Endothelial cell of hepatic sinusoid (primary cell): ENCODE measurements around the gene INTS6L.

Source experiments
- in situ Hi-C: cut with HindIII; loops from 2 replicates; pipeline ENCODE4 v1.10.0; 2017; ENCODE audit warnings: low sequenced_read_pairs

INTS6L gene, protein sequence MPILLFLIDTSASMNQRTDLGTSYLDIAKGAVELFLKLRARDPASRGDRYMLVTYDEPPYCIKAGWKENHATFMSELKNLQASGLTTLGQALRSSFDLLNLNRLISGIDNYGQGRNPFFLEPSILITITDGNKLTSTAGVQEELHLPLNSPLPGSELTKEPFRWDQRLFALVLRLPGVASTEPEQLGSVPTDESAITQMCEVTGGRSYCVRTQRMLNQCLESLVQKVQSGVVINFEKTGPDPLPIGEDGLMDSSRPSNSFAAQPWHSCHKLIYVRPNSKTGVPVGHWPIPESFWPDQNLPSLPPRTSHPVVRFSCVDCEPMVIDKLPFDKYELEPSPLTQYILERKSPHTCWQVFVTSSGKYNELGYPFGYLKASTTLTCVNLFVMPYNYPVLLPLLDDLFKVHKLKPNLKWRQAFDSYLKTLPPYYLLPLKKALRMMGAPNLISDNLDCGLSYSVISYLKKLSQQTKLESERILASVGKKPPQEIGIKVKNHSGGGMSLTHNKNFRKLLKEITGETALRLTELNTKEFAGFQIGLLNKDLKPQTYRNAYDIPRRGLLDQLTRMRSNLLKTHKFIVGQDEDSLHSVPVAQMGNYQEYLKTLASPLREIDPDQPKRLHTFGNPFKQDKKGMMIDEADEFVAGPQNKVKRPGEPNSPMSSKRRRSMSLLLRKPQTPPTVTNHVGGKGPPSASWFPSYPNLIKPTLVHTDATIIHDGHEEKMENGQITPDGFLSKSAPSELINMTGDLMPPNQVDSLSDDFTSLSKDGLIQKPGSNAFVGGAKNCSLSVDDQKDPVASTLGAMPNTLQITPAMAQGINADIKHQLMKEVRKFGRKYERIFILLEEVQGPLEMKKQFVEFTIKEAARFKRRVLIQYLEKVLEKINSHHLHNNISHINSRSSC

DNA sequence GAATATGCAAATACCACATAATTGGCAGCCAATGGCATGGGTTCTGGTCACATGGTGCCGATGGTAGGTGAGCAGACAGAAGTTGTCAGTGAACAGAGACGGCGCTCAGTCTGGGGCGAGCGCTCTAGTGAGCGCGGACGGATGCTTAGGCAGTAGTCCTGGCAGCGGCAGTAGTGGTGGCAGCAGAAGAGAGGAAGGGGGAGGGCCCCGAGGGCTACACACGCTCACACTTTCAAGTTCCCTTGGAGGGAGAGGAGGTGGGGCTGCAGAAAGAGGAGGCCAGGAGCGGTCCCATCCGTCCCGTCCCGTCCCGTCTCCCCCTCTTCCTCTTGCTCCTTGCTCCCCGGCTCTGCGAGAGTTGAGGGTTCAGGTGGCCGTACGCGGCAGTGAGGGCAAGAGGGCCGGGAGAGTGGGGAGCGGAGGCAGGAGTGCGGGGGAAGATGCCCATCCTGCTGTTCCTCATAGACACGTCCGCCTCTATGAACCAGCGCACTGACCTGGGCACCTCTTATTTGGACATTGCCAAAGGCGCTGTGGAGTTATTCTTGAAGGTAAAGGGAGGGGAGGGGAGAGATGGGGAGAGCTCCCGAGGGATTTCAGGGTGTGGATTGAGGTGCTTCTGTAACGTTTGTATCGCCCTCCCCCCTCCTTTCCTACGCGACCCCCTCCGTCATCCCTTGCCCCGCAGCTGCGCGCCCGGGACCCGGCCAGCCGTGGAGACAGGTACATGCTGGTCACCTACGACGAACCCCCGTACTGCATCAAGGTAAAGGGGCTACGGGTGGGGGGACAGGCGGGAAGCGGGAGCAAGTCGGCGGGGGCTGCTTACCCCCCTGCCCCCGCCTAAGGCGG, at the start of gene INTS6L:
Gene INTS6L, plus strand, starts transcription at position 108 of the 852 bp plus-strand sequence. Its CDS starts 333 bp downstream, at position 441.
- in situ Hi-C loops: no loop called here

DNA sequence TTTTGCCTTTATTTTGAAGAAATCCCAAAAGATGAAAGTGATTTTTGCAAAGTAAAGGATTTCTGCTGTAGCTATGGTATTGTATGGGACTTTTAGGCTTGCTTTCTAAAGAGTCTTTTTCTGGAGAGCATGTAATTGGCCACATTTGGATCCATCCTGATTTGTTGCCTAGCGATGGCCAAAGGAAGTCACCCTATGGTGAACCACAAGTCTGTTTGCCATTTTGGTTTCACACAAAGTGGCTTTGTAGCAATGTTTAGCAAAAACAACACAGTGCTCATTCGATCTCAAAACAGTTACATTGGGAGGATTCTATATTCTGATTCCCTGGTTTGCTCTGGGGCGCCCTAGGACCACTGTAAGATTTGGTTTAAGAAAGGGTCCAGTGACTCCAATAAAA, 44.1 kb upstream of the INTS6L start:
- in situ Hi-C loops: no loop called here

DNA sequence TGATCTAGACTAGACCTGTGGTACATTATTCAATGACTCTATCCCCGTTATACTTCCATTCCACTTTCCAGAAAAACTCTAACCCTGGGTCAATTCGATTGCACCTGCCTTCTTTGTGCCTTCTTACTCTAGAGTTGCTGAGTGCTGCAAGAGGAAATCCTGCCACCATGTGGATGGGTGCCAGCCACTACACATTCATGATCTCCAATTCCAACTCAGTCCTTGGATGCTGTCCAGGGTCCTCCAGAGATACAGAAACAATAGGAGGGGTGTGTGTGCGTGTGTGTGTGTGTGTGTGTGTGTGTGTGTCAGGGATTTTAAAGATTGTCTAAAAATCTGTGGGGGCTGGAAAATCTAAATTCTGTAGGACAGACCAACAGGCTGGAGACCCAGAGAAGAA, 42.9 kb upstream of the INTS6L start:
- in situ Hi-C loops: no loop called here

DNA sequence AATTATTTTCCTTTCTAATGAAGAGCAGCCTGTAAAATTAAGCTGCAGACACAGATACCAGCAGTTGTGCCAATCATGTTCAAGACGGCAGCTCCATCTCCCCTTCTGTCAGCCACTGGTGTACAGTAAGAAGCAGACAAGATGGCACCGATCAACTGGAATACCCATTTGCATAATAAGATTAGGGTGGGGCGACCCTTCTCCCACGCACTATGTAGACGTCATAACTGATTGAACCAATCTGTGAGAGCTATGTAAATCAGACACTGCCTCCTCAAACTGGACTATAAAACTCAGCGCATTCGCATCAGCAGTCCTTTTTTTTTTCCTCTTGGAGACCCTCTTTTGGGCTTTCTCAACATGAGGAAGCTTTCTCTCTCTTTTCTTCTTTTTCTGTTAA, 40.4 kb upstream of the INTS6L start:
- in situ Hi-C loops: no loop called here

DNA sequence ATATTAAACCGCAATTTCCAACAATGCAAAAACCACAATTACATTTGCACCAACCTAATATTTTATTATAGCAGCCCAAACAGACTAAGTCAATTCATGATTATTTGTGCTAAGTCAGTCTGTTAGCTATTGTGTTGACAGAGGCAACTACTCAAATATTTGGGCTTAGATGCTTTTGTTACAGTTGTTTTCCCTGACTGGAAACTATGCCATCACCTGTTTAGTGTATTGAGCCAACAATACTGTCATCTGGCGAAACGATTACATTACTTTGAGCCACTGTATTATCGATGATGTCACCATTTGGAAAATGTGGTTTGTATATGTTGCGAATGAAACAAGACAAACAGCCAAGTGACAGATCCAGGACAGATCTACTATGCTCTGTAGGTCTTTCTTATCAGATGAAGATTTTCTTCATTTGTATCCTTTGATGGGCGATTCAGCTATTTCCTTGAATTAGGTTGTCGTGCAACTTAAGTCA, 38.7 kb upstream of the INTS6L start:
- in situ Hi-C loops: no loop called here

DNA sequence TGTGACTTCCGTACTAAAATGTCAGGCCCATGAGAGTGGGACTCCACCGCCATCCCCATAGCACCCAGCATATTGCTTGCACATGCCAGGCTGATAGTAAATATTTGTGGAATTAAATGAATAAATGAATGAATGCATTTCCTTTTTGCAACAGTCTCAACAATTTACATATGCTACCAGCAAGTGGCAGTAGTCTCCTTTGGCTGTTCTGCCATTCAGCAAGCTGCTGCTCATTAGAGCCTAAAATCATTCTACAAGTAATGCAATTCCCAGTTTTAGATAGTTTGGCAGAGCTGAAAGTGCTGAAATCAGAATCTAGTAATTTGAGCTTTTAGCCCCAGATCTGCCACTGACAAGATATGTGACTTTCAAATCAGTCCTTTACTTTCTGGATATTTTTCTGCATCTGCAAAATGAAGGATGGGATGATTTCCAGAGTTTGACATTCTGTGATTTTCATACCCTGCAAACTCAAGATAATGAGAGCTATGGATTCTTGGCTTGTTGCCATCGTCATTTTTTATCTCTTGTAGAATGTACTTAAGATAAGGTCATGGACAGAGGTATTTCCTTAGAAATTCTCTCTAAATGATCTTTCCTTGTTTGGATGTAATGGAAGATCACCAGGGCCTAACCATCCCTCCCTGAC, 35.7 kb upstream of the INTS6L start:
- in situ Hi-C loops: no loop called here

DNA sequence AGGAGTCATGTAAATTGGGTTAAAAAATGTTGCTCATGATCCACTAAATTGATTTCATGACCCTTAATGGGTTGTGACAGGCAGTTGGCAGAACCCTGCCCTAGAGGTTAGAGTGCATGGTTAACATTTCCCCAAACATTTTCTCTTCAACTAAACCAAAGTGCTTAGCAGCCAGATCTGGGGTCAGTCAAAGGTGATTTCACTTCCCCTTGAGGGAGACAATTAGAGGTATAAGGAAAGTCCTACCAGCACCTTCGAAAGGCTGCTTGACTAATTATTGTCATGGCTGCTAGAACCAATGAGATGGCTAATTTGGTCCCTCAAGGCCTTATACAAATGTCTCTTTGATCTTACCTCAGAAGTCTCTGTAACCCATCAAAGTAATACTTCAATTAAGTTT, 30.9 kb upstream of the INTS6L start:
- in situ Hi-C loops: no loop called here

DNA sequence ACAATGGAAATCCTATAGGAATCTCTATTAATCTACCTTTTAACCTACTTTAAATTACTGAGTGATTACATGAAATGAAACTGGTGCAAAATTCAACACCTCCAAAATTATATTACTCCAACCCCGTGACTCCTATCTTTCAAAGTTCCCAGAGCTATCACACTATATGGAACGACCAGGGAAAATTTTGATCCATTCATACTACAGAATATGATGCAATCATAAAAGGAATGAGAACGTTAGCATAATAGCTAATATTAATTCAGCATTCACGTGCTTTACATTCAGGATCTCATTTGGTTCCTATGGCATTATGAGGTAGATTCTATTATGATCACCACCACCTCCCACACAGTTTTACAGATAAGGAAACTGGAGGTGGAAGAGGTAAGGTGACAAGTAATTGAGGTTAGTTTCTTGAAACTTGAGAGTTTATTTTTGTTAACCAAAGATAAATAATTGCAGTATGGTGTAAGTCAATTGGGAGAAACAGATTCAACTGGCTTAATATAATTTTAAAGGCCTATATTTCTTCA, 29.4 kb upstream of the INTS6L start:
- in situ Hi-C loops: no loop called here

DNA sequence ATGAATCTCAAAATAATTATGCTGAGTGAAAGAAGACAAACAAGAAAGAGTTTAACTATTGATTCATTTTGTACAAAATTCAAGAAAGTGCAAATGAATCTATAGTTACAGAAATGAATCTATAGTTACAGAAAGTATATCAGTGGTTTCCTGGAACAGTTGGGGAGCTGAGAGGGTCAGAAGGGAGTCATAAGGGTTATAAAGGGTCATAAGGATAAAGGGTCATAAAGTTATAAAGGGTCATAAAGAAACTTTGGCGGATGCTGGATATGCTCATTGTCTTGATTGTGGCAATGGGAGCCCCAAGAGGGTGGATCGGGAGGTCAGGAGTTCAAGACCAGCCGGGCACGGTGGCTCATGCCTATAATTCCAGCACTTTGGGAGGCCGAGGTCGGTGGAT, 26.0 kb upstream of the INTS6L start:
- in situ Hi-C loops: no loop called here

DNA sequence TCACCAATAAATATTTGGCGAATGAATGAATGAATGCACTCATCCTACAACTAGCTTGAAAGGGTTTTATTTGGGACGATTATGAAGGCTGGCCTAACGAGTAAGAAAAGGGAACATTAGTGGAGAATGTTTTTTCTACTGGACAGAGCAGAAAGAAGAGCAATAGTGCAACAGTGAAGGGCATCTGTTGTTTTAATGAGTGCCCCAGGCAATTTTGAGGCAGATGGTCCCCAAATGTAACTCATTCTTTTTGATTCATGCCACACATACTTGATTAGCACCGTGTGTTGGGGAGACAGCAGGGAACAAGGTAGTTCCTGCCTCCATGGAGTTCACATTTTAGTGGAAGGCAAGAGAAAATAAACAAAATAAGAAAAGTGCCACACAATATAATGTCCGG, 22.7 kb upstream of the INTS6L start:
- in situ Hi-C loops: no loop called here

DNA sequence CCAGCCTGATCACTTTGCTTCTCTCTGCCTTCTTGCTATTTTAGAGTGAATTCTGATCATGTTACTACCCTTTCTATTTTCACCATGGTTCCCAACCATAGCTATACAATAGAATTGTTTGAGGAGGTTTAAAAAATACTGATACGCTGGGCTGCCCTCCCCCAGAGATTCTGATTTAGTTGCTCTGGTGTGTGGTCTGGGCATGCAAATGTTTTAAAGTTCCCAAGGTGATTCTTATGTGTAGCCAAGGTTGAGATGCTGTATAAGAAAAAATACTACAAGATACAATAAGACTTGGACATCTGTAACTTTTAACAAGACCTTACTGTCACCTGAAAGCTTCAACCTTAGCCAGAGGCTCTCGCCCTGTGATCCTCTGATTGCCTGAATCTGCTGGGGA, 22.2 kb upstream of the INTS6L start:
- in situ Hi-C loops: no loop called here

DNA sequence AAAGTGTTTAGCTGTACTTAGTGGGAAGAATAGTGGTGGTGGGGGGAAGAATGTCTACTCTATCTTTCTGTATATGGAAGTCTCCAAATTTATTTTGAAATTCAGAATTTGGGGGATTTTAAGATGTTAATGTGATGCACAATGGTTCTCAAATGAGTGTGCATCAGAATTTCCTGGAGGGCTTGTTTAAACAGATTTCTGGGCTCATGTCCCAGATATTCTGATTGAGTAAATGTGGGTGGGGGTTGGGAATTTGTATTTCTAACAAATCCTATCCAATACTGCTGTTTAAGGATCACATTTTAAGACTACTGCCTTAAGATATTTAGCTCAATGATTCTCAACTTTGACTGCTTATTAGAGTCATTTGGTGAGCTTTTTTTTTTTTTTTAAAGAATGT, 15.1 kb upstream of the INTS6L start:
- in situ Hi-C loops: no loop called here

DNA sequence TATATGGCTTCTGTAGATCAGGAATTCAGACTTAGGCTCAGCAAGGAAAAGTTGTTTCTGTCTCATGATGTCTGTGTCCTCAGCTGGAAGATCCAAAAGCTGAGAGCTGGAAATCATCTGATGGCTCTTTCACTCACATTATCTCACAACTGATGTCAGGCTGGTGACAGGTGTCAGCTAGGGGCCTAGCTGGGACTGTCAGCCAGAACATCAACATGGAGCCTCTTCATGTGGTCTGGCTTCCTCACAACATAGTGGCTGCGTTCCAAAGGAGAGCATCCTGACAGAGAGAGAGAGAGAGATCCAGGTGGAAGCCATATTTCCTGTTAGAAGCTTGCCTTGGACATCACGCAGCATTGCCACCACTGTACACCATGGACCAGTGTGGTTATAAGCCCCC, 10.6 kb upstream of the INTS6L start:
- in situ Hi-C loops: no loop called here

DNA sequence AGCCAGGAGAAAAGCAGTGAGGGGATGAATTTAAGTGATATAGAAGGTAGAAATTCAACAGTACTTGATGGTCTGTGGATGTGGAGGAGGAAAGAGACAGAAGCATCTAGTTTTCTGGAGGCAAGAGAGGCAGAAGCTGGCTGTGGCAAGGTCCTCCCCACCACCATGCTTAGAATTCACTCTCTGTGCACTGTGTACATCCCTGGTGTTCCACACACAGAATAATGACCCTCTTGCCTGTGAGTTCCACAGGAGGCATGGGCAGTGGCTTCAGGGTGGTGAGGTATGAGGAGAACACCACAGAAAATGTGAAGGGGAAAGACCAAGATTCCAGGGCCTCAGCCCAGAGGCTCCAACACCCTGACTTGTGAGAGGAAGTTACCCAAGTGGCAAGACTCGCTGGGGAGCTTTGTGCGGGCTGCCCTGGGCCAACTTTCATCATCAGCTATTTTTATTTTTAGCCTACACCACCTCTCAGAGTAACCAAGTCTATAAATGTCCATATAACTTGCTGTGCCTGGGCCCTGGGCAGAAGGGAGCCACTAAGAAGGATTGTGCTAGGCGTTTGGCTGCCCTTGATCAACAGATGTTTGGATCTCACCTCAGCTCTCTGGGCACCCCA, 7.8 kb upstream of the INTS6L start:
- in situ Hi-C loops: no loop called here

DNA sequence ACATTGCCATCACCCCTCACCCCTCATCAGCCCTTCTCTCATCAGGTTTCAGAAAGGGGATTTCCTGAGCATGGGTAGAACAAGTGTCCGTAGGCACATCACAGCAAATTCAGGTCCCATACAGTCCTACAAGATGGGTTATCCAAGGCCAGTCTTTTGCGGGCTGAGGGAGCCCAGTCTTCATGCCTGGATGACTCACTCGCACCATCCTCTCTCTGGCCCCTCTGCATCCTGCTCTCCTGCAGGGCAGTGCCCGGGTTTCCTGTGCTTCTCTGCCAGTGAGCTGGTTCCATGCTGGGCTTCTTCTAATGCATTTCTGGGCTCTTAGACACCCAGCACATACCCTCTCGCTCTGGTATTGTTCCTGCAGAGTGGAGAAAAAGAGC, 7.3 kb upstream of the INTS6L start:
- in situ Hi-C loops: no loop called here

DNA sequence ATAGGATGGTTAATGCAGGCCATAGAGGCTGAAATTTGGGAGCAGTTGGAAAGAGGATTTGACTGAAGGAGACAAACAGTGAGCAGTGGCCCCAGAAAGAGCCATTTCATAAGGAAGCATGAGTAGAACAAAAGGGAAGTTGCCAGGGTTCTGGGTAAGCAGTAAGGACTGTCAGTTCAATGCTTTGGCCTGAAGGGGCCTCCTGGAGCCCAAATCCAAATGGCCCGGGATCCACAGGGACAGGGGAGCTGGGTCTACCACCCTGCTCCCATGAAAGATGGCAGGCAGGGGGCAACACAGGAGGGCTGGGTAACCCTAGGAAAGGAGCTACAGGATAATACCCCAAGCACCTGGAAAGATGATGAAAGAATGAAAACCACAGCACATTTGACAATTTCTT, 4.1 kb upstream of the INTS6L start:
- in situ Hi-C loops: no loop called here

DNA sequence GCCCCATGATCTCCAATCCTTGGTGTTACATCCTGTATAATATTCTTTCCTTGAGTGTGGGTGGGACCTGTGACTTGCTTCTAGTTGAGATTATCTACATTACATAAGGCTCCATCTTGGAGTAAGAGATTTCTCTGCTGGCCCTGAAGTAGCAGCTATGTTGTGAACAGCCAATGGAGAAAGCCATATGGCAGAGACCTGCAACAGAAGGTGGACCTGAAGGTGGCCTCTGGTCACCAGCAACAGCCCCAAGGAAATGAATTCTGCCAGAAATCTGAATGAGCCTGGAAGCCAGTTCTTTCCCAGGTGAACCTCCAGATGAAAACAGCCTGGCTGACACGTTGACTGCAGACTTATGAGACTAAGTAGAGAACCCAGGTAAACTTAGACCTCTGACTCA, 2.3 kb upstream of the INTS6L start:
- in situ Hi-C loops: no loop called here

DNA sequence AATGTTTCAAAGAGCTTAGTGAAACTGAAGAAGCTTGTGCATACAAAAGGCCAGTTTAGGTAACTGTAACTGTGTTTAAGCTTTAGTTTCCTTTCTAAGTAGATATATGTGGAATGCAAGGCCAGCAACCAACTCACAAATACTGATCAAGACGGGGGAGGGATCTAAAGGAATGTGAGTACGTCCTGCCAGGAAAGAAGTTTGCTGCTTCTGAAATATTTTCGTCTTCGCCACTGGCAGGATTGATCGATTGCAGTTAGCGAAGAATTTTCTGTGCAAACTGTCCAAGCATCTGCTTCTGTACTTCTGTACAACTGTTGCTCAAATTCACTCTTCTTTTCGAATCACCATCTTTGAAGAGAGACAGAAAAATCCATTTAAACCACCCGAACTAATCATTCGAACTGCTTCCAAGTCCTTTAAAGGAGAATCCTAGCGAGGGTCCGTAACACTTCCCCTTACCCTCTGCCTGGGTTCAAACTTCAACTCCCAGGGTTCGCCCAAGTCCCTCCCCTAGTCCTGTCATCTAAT, 373 bp upstream of the INTS6L start:
- in situ Hi-C loops: no loop called here

DNA sequence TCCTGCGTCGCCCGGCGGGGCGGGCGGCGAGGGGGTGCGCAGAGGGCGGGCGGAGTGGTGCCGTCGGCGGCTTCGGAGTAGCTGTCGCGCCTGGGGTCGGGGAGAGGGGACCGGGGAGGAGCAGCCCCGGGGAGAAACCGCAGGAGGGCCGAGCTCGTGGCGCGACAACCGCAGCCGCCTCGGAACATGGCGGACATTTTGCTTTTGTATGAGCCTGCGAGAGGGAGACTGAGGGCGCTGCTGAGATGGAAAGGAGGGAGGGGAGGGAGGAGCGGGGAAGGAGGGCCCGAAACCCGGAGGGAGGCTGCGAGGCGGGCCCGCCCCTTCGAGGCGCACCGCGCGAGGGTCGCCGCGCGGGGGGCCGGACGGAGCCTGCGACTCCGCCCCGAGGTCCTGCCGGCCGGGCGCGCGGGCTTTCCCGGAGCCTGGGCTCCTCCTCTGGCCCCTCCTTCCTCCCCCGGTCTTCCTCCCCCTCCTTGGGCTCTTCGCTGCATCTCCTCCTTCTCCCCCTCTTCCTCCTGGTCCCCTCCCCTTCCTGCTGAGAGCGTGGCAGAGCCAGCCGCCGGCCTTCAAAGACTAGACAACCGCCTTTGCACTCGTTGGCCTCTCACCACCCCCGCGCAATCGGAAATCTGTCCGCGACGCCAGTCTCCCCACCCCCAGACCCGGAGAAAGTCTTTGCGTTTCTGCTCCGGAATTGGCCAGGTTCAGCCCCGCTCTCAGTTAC, 1.1 kb downstream of the INTS6L start:
- in situ Hi-C loops: no loop called here
